ENCODE measurements around the gene MCAT. TPM values are rescaled to one million over a fixed set of nuclear protein-coding genes. Genes with fewer than 3 reads are reported as not detected.
A peak's percentile ranks its signal among the peaks of the same experiment; 100 is the strongest.

The MCAT gene
- total RNA-seq, 4 donors from 2014 or later = 17.1 to 26.7 (median 22.1) TPM

- H3K27me3 ChIP-seq = no peaks in the 10 kb centered on the region
- no peak overlapping the region for H3K4me3 ChIP-seq
- peaks cover 11 to 41% (median 23%) of the 10 kb centered on the region in 3 donors for H3K4me1 ChIP-seq
- WGBS, 2 donors = 80 to 85% methylated on average over 1 to 6 of the region's 7 CpGs
- no peak for DNase-seq
- H3K27ac ChIP-seq = no peak overlapping the region
- TF ChIP-seq, protein P1, sequence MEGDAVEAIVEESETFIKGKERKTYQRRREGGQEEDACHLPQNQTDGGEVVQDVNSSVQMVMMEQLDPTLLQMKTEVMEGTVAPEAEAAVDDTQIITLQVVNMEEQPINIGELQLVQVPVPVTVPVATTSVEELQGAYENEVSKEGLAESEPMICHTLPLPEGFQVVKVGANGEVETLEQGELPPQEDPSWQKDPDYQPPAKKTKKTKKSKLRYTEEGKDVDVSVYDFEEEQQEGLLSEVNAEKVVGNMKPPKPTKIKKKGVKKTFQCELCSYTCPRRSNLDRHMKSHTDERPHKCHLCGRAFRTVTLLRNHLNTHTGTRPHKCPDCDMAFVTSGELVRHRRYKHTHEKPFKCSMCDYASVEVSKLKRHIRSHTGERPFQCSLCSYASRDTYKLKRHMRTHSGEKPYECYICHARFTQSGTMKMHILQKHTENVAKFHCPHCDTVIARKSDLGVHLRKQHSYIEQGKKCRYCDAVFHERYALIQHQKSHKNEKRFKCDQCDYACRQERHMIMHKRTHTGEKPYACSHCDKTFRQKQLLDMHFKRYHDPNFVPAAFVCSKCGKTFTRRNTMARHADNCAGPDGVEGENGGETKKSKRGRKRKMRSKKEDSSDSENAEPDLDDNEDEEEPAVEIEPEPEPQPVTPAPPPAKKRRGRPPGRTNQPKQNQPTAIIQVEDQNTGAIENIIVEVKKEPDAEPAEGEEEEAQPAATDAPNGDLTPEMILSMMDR (IDR thresholded peaks at IDR 0.05) = no peak
- H3K36me3 ChIP-seq = peaks cover 41 to 100% (median 46%) of the 10 kb centered on the region in 3 donors
- no peaks in the 10 kb centered on the region for H3K9me3 ChIP-seq
- intact Hi-C loops (cut with DNase I) = no loop called here
Observed at GRCh38 chr22:43177479-43177878, 34.3 kb upstream of the MCAT start.

DNA sequence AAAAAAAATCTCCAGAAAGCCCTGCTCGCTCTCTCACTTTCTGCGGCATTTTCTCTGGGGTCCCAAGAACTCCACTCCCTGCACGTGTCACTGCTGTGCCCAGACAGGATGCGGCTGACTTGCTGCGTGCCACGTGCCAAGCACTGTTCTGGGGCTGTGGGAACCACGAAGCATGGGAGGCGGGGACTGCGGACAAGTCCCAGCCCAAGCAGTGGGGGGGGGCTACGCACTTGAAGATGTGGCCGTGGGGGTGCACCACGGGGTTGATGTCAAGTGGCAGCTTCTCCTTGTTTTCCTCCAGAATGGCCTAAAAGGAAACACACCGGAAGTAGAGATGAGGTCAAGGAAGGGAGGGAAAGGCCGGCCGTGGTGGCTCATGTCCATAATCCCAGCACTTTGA is 32.9 kb upstream of the MCAT start:
- Histone ChIP-seq H3K4me1 (peaks cover 17 to 53% (median 34%) of the 10 kb centered on the region in 3 donors), H3K27ac (peak overlapping the region in 2 of 4 donors; percentile 82 to 85), H3K4me3 (no peak overlapping the region), H3K36me3 (peaks cover 35 to 100% (median 50%) of the 10 kb centered on the region in 3 donors), H3K27me3 (no peaks in the 10 kb centered on the region), H3K9me3 (no peaks in the 10 kb centered on the region)
- intact Hi-C loops (cut with DNase I) = no loop called here
- DNase-seq = no peak
- 67 to 73% methylated on average over 9 of the region's 15 CpGs for WGBS, 2 donors
- TF ChIP-seq, protein P1 (IDR thresholded peaks at IDR 0.05) = no peak
- no peak for TF ChIP-seq POLR2A (IDR thresholded peaks at IDR 0.05)

DNA sequence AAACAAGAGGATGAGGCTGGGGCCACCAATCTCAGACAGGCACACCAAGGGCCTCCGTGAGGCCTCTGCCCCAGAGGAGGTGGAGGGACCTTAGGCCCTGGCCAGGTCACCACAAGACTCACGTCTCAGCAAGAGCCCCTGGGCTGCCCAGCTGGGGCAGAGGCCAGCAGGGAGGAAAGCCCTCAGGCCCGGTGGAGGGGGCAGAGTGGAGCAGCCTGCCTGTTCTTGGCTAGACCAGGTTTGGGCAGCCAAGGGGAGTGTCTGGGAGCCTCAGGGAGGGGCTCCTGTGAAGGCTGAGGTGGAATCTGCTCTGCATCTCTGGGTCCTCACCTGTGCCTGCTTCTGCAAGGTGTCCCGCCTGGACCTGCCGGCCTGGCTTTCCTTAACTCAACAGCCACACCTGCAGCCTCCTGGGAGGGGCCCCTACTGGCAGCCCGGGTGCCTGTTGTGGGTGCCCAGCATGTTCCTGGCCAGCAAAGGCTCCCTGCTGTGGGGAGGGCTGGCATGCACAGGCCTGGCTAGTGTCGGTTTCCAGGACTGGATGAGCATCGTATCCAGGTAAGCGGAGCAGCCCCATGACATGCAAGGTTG is 31.8 kb upstream of the MCAT start:
- H3K27ac ChIP-seq = peak overlapping the region; percentile 61 to 85 (median 76)
- DNase-seq = no peak
- intact Hi-C loops (cut with DNase I) = no loop called here
- no peaks in the 10 kb centered on the region for H3K9me3 ChIP-seq
- peaks cover 19 to 64% (median 43%) of the 10 kb centered on the region in 3 donors for H3K4me1 ChIP-seq
- TF ChIP-seq, protein P1 (IDR thresholded peaks at IDR 0.05) = peak in 3 of 6 experiments; percentile 21 to 45 (median 37)
- no peak for TF ChIP-seq POLR2A (IDR thresholded peaks at IDR 0.05)
- peaks cover 26 to 100% (median 51%) of the 10 kb centered on the region in 3 donors for H3K36me3 ChIP-seq
- no peak overlapping the region for H3K4me3 ChIP-seq
- H3K27me3 ChIP-seq = no peaks in the 10 kb centered on the region
- 33 to 47% methylated on average over 1 to 6 of the region's 9 CpGs for WGBS, 2 donors

- intact Hi-C loops (cut with DNase I) = no loop called here
- peak overlapping the region; percentile 61 to 85 (median 76) for H3K27ac ChIP-seq
- H3K9me3 ChIP-seq = no peaks in the 10 kb centered on the region
- 80% methylated on average over 4 of the region's 39 CpGs; no CpG with 5 or more reads in 1 of the 2 donors for WGBS, 2 donors
- no peak overlapping the region for H3K4me3 ChIP-seq
- peaks cover 17 to 100% (median 44%) of the 10 kb centered on the region in 3 donors for H3K36me3 ChIP-seq
- no peak for DNase-seq
- H3K27me3 ChIP-seq = no peaks in the 10 kb centered on the region
- TF ChIP-seq, protein P1 (IDR thresholded peaks at IDR 0.05) = no peak
- no peak for TF ChIP-seq POLR2A (IDR thresholded peaks at IDR 0.05)
- H3K4me1 ChIP-seq = peaks cover 19 to 73% (median 43%) of the 10 kb centered on the region in 3 donors
Observed at GRCh38 chr22:43173976-43174720, 30.9 kb upstream of the MCAT start.

GRCh38 chr22:43173566-43173965 is 30.4 kb upstream of the MCAT start:
- Histone ChIP-seq H3K27me3 (no peaks in the 10 kb centered on the region), H3K4me3 (no peak overlapping the region), H3K27ac (peak overlapping the region in 3 of 4 donors; percentile 61 to 85 (median 82)), H3K36me3 (peaks cover 14 to 100% (median 39%) of the 10 kb centered on the region in 3 donors), H3K4me1 (peaks cover 19 to 78% (median 43%) of the 10 kb centered on the region in 3 donors), H3K9me3 (no peaks in the 10 kb centered on the region)
- intact Hi-C loops (cut with DNase I) = no loop called here
- WGBS, 2 donors = 86% methylated on average over 1 of the region's 9 CpGs; no CpG with 5 or more reads in 1 of the 2 donors
- TF ChIP-seq POLR2A (IDR thresholded peaks at IDR 0.05) = no peak
- DNase-seq = no peak
